ENCODE results near the gene PIK3IP1.

PIK3IP1 gene

GRCh38 chr22:31305194-31305593 lies 12.9 kb upstream of the PIK3IP1 start:
- no peak for DNase-seq

GRCh38 chr22:31302537-31302936 lies 10.2 kb upstream of the PIK3IP1 start:
- DNase-seq: no peak

GRCh38 chr22:31302006-31302405 lies 9.7 kb upstream of the PIK3IP1 start:
- DNase-seq: no peak

DNA sequence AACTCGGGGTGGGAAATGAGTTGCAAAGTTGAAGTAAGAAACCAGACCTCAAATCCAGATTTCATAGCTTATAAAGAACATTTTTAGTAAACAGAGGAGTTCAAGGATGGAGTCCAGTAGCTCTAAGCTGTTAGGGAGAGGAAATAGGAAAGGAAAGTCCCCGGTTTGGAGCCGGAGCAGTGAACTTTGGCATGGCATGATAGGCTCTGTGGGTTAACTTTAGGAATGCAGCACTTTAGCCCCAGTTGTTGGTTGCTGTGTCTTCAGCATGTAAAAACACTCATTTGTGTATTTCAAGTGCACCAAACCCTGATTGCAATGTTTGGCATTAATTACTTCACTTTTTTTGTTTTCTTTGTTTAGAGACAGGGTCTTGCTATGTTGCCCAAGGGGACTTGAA lies 8.6 kb upstream of the PIK3IP1 start:
- no peak for DNase-seq

DNA sequence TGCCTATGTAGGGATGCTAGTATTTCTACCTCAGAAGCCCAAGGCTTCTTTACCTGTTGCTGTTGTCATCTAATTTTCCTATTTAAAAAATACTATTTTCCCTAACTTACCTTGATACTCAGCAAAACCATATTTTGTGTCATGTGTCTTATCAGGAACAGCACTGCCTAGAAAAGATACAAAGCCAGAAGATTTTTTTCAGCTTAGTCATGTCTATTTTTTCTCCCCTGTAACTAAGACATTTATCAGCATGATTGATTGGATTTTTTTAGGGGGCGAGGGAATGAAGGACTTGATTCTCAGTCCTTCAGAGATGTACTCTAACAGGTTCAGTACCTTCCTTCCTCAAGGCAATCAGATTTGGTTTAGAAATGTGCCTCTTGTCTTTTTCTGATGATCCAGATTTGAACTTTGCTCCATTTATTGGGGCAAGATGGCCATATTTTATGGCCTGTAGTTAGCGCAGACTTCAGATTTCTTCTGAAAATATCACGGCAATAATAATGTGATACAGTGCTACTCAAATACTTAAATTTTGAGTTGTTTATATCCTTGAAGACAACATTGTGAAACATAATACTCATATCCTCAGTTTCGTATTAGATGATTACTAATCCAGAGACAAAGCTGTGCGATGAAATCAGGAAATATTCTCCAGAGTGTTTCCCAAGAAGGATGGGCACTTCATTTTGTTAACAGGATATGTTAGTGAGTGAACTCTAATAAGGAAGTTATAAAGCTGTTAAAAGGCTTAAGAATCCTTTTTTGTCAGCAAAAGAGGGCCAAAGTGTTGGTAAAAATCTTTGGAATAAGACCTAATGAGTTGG lies 3.8 kb upstream of the PIK3IP1 start:
- DNase-seq: no peak

DNA sequence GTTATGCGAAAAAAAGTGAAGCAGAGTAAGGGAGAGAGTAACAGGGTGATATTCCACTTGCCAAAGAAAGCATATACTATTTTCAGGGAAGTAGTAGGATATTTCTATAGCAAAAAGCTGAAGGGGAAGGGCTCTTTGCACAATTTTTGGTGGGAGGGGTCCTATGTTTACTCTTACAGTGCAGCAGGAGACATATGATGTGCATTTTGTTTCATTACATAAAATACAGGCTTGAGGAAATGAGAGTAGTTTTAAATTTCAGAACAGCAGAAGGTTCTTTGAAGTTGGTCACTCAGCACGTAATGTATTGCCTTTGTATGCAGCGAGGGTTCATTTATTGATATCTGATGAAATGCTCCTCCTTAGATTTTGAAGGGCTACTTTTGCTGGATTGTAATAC lies 3.1 kb upstream of the PIK3IP1 start:
- DNase-seq: no peak

GRCh38 chr22:31291481-31292235 lies 630 bp downstream of the PIK3IP1 start:
- no peak for DNase-seq

DNA sequence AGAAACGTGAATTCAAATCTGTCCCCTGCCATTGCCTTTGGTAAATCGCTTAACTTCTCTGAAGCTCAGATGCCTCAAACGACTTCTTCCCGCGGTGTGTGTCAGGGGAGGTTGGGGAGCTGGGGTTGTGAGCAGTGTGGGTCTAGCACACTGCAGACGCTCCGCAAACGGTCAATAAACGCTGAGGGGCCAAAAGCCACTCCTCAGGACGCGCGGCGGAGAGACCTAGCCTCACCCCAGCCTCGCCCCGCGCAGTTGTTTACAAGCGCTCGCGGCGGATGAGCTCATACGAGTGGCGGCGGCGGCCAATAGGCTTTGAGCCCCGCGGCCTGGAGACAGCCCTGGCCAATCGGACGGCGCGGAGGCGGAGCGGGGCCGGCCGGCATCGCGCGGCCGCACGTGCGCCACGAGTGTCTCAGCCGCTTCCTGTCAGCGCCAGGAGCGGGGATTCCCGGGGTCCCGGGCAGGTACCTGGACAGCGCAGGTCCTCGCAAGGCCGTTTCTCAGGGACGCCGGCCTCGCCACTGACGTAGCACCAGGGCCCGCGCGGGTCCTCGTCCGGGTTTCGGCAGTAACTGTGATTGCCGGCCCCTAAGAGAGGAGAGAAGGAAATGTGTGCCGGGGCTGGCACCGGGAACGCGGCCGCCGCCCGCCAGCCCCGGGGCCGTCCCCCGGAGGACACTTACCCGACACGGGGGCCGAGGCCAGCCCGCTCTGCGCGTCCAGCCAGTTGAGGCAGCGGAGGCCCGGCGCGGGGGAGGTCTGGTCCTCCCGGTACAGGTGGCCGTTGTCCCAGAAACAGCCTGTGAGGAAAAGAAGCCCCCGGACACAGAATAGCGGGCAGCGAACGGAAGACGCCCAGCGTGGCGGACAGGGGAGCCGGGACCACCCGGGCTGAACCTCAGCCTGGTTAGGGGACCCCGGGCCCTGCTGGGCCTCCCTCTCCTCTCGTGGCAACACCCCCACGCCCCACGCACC lies 1.5 kb downstream of the PIK3IP1 start:
- DNase-seq: peak; percentile 66

DNA sequence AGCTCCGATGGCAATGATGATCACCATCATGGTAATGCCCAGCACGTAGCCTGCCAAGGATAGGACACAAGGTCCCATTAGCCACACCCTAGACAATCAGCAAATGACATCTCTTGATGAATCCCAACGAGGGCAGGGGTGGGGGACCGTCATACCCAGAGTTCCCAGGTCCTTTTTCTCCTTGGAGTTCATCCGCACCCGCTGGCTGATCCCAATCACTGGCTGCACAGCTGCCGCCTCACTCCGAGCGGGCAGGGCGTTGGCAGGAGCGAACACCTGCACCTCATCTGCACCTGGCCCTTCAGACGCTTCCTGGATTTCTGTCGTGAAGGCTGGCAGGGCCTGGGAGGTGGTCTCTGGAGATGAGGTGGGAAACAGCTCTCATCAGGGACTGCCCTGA lies 2.9 kb downstream of the PIK3IP1 start:
- no peak for DNase-seq

DNA sequence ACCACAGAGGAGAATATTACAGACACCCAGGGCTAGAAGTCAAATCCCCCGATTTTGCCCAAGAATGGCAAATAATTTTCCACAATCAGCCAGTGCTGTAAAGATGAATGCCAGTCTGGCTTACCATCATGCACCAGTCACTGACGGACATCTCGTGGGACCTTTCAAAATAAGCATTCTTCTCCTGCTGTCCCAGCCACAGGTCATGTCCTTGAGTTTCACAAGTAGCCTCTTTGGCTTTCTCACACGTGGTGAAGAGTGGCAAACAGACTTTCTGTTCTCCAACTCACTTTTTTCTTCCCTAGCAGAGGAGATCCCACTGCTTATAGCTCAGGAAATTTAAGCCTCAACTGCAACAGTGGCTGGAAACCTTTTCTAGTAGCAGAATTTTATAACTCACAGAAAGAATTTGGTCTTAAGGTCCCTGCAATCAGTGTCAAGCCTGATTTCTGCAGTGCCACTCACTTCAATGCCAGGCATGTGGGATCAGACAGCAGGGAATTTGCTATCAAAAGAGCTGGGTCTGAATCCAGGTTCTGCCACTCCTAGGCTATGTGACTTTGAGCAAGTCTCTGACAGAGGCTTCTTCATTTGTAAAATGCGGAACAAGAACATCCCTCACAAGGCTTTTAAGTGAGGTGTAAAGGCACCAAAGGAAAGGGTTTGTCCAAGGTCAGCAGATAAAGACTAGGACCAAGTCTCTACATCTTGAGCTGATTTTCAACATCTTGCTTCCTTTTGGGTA lies 3.6 kb downstream of the PIK3IP1 start:
- peak; percentile 16 for DNase-seq

DNA sequence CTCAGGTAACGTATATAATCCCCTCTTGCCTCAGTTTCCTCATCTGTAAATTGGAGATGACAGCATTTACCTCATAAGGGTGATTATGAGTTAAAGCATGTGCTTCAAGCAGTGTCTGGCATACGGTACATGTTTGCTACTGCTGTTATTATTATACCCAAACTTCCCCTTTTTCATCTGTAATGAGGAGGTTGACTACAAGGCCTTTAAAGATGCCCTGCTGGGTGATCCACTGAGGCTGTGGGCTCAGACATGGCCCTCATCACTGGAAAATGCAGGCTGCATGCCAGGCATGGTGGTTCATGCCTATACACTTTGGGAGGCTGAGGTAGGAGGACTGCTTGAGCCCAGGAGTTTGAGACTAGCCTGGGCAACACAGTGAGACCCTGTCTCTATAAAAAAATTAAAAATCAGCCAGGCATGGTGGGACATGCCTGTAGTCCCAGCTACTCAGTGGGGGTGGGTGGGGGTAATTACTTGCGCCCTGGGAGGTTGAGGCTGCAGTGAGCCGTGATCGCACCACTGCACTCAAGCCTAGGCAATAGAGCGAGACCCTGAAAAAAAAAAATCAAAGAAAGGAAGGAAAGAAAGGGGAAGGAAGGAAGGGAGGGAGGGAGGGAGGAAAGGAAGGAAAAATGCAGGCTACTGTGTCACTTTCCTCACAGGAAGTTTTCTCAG lies 4.3 kb downstream of the PIK3IP1 start:
- no peak for DNase-seq

- peak; percentile 54 for DNase-seq
Observed at GRCh38 chr22:31286360-31287255, 5.7 kb downstream of the PIK3IP1 start.

DNA sequence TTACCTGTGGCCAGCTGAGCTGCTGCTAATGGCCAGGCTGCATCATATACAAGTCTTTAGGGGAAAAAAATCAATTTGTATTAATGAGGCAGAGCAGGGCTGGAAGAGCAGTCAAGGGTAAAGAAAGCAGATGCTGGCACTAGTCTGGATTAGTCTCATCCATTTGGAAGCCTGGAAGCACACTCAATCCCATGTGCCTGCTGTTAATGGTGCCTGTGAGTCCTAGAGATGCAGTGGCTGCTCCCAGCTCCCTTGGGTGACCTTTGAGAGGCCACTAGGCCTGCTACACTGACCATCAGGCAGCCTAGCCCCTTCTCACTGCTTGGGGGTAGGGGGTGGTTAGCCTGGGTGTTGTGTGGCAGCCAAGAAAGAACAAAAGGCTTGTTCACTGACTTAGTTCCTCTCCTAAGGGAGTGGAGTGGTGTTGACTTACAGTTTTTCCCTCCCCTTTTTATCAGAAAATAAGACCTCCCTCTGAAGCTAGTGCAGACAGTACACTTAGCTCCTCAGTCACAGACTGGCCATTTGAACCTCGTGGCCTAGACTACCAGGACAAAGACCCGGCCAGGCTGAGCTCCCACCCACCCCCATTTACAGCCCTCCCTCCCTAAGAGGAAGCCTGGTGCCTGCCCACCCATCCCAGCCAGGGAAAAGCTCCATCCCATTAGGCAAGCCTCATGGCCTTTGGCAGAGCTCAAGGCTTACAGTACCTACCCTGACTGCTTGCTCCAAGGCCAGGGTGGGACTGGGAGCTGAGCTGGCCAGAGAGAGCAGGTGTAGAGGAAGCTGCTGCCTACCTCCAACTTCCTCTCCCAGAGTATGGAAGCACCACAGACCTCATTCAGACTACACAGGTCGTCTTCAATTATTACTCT lies 7.8 kb downstream of the PIK3IP1 start:
- no peak for DNase-seq

DNA sequence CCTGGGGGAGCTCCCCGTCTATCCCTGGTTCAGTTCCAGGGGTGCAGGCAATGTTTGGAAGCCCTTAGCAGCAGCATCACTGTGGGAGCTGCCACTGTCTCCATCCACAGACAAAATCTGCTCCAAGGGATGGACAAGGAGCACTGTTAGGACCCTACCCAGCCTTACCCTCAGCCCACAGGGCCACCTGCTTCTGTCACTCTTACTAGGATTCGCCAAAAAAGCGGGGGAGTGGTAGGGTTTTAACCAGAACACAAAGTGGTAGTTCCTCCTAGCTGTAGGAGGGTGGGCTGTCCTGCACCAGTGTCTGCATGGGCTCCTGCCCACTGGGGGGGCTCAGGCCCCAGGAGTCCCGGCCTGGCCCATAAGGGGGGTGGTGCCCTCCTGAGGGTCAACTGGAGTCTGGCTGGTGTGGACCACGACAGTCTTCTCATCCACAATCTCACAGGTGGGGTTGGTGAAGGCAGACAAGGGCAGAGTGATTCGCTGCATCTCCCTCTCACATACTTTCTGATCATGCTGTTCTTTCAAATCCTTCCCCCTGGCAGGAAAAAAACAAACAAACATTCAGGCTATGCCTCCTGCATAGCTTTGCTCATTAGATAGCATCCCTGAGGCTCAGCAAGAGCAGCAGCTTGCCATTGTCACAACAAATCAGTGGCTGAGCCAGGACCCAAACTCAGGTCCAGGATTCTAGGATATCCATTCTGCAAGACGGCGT lies 9.4 kb downstream of the PIK3IP1 start:
- no peak for DNase-seq

DNA sequence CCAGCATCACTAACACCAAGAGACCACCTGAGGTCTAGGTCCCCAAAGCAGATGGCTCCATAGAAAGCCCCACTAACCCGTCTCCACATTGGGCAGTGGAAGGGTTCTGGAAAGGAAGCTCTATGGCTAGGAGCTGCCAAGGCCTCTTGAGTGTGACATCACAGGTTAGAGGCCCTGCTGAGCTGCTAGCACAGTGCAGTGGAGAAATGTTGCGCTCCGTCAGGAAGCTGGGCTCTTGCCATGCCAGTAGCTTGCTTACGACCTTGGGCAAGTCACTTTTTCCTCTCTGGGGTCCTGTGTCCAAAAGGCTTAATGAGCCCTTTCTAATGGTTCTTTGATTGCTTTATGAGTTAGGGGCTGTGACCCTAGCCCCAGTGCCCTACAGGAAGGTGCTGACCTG lies 10.6 kb downstream of the PIK3IP1 start:
- DNase-seq: no peak

DNA sequence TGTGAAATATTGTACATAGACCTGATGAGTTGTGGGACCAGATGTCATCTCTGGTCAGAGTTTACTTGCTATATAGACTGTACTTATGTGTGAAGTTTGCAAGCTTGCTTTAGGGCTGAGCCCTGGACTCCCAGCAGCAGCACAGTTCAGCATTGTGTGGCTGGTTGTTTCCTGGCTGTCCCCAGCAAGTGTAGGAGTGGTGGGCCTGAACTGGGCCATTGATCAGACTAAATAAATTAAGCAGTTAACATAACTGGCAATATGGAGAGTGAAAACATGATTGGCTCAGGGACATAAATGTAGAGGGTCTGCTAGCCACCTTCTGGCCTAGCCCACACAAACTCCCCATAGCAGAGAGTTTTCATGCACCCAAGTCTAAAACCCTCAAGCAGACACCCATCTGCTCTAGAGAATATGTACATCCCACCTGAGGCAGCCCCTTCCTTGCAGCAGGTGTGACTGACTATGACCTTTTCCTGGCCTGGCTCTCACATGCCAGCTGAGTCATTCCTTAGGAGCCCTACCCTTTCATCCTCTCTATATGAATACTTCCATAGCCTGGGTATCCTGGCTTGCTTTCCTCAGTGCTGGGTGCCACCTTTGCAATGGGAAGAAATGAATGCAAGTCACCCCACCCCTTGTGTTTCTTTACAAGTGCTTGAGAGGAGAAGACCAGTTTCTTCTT lies 12.3 kb downstream of the PIK3IP1 start:
- no peak for DNase-seq

- DNase-seq: no peak
Observed at GRCh38 chr22:31279327-31279669, 13.0 kb downstream of the PIK3IP1 start.

GRCh38 chr22:31278626-31279326 lies 13.5 kb downstream of the PIK3IP1 start:
- DNase-seq: no peak

Data from GF-D8 (cell line).